Raji (cell line): ENCODE results near the gene NAGPA.

Source experiments
- POLR2A ChIP-seq: IDR thresholded peaks from 2 replicates; pipeline ENCODE4 v1.6.1; 2011; ENCODE audit warnings: low read depth, low read length, control low read depth; ENCODE audit not compliant: insufficient read depth

Gene NAGPA

DNA sequence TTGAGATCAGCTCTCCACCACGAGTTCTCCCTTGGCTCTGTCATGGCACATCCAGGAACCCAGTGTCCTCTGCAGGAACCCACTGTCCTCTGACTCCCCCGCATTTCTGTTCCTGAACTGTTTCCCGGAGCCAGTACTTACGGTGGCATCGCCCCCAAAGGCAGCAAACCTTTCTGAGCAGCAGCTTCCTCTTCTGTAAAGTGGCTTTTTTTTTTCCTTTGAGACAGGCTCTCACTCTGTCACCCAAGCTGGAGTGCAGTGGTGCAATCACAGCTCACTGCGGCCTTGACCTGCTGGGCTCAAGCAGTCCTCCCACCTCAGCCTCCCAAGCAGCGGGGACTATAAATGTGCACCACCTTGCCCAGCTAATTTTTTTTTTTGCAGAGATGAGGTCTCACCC is 32.2 kb downstream of the NAGPA start:
- no peak for TF ChIP-seq POLR2A

DNA sequence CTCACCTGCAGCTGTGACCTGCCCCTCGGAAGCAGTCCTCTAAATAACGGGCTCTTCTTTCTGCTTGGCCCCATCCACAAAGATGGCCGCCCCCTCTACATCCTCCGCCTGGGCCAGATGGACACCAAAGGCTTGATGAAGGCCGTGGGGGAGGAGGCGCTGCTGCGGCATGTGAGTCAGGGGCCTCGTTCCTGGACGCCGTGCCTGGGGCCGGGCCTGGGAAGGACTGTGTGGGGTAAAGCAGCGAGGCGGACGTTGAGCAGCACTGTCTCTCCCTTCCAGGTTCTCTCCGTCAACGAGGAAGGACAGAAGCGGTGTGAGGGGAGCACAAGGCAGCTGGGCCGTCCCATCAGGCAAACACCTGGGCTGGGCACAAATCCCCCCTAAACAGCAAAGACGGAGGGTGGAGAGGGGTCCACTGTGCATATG is 33.1 kb downstream of the NAGPA start:
- TF ChIP-seq POLR2A = no peak

DNA sequence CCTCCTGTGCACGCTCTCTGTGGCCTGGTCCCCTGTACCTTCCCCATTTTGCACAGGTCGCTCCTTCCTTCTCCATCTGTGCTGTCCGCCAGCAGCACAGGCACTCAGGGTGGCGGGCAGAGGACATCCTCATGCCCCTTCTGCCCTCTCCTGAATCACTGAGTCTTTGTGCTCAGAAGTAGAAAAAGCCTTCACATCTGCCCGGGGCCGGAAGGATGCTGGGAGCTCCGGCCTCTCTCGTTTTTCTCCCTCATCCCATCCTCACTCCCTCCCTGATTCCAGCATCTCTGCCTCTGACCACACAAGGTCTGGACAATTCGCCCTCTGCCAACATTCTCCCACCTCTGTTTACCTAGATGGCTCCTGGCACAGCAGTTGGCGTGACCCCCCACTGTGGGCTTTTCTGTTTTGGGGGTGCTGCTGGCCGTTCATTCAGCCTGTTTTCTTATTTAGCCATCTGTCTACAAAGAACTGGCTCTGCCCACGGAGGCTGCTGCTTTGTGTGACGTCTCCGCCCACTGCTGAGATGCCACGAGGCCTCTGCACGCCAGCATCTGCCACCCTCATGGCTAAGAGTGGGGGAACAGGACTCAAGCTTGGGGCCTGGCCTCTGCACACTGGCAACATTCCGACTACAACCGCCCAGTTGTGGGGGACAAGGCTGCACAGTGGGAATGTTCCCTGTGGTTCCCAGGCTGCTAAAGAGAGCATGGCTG is 38.9 kb downstream of the NAGPA start:
- TF ChIP-seq POLR2A = no peak

DNA sequence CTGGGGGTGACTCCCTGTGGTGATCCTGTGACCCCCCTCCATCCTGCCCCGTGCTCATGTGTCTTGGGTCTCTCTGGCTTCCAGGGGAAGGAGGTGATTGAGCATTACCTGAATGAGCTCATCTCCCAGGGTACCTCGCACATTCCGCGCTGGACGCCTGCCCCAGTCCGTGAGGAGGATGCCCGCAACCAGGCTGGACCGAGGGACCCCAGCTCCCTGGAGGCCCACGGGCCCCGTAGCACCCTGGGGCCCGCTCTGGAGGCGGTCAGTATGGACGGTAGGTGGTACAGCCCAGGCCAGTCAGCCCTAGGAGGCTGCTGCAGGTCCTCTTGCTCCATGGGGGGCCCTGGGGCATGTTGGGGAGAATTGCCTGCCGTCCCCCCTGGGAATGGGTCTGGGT is 42.0 kb downstream of the NAGPA start:
- TF ChIP-seq POLR2A = no peak

DNA sequence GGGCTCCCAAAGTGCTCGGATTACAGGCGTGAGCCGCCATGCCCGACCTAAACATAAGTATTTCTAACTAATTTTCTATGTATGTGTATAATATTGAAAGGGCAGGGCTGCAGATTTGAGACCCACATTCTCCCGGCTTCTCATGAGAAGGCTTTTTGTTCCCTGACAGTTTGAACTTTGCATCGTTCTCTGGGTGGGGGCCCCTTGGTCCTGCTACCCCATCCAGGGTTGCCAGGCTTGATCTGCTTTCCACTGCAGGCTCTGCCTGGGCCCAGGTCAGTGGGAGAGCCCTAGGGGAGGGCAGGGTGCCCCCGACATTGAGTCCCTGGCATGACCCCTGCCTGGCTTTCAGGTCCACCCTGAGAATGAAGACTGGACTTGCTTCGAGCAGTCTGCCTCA is 43.3 kb downstream of the NAGPA start:
- no peak for TF ChIP-seq POLR2A

DNA sequence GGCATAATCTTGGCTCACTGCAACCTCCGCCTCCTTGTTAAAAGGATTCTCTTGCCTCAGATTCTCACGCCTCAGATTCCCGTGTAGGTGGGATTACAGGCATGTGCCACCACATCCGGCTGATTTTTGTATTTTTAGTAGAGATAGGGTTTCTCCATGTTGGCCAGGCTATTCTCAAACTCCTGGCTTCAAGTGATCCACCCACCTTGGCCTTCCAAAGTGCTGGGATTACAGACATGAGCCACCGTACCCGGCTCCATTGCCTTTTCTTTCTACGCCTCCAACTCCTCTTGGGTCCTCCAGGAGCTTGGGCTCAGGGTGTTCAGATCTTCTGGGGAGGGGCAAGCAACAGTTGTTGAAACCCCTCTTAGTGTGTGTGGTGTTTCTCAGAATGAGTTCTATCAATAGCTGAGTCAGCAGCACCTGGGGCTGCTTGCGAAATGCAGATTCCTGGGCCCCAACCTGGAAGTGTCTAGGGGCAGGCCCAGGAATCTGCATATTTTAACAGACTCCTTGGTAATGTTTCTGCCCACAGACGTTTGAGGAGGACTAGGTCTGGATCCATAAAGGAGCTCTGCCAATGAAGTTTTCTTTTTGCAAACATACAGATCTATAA is 44.2 kb downstream of the NAGPA start:
- TF ChIP-seq POLR2A = no peak

DNA sequence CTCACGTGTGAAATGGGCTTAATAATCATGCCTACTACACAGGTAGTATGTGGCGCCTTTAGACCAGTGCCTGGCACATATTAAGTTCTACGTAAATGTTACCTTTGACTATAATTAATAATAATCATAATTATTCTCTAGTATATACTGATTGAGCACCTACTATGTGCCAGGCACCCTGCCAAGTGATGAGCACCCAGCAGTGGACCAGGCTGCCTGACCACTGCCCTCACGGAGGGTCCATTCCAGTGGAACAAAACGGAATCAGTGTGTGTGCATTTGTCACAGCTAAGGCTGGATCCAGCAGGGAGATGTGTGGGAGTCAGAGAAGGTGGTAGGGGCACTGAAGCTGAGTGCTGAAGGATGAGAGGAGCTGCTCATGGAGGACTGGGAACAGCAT is 45.1 kb downstream of the NAGPA start:
- TF ChIP-seq POLR2A = no peak

DNA sequence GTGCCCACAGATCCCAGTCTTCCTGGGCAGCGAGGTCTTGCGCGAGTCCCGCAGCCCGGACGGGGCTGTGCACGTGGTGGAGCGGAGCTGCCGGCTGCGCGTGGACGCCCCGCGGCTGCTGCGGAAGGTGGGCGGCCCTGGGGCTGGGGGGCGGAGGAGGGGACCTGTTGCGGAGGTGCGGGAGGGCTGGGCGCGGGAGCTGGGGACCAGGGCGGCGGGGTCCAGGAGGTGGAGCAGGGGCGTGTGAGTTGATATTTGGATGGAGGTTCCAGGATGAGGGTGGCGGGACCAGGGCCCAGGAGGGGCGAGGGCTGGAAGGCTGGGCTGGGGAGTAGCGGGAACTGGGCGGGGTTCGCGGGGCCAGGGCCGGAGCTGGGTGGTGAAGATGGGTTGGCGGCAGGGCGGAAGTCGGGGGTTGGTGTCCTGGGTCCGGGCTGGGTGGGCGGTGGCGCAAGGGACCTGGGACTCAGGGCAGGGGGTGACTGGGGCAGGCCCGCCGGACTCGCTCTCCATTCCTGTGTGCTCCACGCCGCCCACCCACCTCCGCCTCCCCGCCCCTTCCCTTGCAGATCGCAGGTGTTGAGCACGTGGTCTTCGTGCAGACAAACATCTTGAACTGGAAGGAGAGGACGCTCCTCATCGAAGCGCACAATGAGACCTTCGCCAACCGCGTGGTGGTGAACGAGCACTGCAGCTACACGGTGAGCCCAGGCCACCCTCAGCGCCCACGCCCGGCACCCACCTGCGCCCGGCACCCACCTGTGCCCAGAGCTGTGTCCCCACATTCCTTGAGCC is 46.0 kb downstream of the NAGPA start:
- TF ChIP-seq POLR2A = no peak

DNA sequence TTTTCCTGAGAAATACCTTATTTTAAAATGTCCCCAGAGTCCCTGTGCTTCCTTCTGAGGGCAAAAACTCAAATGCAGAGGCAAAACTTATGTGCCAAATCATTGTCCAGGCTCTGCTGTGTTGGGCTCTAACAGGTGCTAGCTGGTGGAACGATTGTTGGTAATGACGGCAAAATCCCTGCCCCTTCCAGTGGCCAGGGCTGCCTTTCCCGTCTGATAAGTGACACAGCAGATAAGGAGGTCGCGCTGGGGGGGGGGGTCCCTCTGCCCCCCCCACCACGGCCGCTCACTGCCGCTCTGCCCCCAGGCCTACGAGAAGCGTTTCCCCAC is 46.5 kb downstream of the NAGPA start:
- no peak for TF ChIP-seq POLR2A

DNA sequence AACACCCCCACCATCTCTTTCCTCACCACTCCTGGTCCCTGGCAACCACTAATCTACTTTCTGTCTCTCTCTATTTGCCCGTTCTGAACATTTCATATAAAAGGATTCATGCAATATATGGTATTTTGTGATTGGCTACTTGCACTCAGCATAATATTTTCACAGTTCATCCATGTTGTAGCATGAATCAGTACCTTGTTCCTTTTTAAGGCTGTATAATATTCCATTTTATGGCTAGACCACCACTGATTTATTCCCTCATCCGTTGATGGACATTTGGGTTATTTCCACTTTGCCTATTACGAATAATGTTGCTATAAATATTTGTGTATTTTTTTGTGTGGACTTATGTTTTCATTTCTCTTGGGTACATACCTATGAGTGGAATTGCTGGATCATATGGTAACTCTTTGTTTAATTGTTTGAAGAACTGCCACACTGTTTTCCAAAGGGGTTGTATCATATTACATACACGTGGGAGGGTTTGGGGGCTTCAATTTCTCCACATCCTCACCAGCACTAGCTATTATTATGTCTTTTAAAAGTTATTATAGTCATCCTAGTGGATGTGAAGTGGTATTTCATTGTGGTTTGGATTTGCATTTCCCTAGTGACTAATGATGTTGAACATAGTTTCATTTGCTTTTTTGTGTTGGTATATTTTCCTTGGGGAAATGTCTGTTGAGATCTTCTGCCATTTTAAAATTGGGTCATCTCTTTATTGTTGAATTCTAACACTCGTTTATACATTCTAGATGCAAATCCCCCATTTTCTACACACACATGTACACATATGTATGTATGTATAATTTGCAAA is 49.4 kb downstream of the NAGPA start:
- TF ChIP-seq POLR2A = no peak

DNA sequence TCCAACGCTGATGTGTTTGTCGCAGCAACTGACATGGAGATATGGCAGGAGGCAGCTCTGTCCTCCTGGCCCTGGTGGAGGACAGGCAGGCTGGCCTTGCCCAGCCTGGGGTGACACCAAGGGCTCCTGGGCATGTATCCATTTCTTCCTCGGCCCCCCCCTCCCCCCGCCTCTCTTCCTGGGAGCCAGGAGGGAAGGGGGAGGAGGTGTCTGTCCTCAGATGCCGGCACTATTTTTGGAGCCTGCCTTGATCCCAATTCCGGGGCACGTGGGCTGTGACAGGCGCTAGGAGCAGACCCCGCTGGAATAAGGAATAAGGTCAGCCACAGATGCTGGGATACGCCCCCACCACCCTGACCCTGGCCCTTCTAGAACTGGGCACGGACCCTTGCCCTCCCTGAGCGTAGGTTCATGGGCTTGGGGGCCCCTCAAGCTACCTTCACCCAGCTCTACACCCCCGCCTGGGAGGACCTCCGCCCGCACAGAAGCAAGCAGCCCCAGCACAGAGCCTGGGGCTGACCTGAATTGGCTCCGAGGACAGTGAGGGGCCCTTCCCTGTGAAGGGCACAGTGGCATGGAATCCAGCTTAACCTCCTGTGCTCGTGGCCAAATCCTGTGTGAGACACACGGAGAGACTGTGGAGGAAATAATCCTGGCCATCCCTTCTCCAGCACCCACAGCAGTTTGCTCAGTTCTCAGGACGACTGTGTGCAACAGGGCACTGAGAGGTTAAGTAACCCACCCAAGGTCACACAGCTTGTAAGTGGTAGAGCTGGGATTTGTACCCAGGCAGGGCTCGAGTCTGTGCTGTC is 51.5 kb downstream of the NAGPA start:
- no peak for TF ChIP-seq POLR2A

DNA sequence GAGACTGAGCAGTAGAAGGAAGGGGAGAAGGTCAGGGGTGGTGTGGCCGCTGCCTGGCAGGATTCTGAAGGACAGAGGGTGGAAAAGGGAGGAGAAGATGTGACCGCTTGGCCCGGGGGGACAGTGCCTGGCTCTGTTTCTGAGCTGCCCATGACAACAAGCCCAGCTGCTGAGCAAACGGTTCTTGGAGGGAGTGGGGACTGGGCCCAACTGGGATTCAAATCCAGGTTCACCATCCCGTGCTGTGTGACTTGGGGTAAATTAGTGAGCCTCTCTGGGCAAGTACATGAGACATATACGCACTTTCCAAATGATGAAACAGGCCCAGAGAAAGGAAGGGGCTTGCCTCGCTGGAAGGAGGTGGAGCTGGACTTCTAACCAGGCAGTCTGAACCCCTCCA is 52.3 kb downstream of the NAGPA start:
- no peak for TF ChIP-seq POLR2A

DNA sequence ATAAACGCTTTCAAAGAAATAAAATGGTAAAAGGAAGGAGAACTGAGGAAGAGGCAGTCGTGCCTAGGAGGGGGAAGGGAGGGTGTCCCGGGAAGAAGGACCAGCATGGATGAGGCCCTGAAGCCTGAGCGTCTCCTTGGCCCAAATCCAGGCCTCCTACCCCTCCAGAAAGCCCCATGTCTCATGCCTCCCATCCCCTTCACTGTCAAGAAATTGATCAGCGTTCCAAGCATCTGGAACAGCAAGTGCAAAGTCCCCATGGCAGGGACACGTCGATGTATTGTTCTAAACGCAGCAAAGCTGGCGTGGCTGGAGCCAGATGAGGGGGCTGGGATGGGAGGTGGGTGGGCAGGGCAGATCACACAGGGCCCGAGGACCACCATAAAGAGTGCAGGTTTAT is 53.0 kb downstream of the NAGPA start:
- TF ChIP-seq POLR2A = no peak
